Liver (tissue), 3 donors: ENCODE data around the gene APP.
"Not testable (repeated sequence)": the region's sequence is repeated elsewhere in the genome, so short reads cannot be mapped to it uniquely, and the experiment has no call there.

ENCODE experiments used
- ATF3 ChIP-seq: IDR thresholded peaks from 2 replicates; pipeline ENCODE4 v1.6.1; 2016; ENCODE audit warnings: antibody characterized with exemption
- EGR1 ChIP-seq, 2 donors: IDR thresholded peaks; 2 replicates each; pipeline ENCODE4 v1.6.1; 2016 to 2018; ENCODE audit warnings: antibody characterized with exemption in 2 of 2, low read depth in 2 of 2
- FOXA1 ChIP-seq: IDR thresholded peaks from 2 replicates; pipeline ENCODE4 v1.6.1; 2016; ENCODE audit warnings: antibody characterized with exemption
- GABPA ChIP-seq, 2 donors: IDR thresholded peaks in 1 of 2; conservative IDR thresholded peaks in 1 of 2; 2 replicates each; pipeline ENCODE4 v1.6.1; 2016; ENCODE audit warnings: antibody characterized with exemption in 2 of 2, mild to moderate bottlenecking in 1 of 2, moderate library complexity in 1 of 2
- JUND ChIP-seq, 2 donors: IDR thresholded peaks; 2 replicates each; pipeline ENCODE4 v1.6.1; 2016; ENCODE audit warnings: antibody characterized with exemption in 2 of 2
- NR2F2 ChIP-seq: IDR thresholded peaks from 2 replicates; pipeline ENCODE4 v1.6.1; 2016; ENCODE audit warnings: antibody characterized with exemption
- REST ChIP-seq: IDR thresholded peaks from 2 replicates; pipeline ENCODE4 v1.6.1; 2016; ENCODE audit warnings: antibody characterized with exemption, mild to moderate bottlenecking
- SP1 ChIP-seq: IDR thresholded peaks from 2 replicates; pipeline ENCODE4 v1.6.1; 2018; ENCODE audit warnings: antibody characterized with exemption, mild to moderate bottlenecking
- TAF1 ChIP-seq: conservative IDR thresholded peaks from 2 replicates; pipeline ENCODE4 v1.6.1; 2016; ENCODE audit warnings: antibody characterized with exemption, mild to moderate bottlenecking
- YY1 ChIP-seq: IDR thresholded peaks from 2 replicates; pipeline ENCODE4 v1.6.1; 2016; ENCODE audit warnings: antibody characterized with exemption, mild to moderate bottlenecking
- TF ChIP-seq, protein P1 (sequence below): fragments of 150-350 bp; IDR thresholded peaks from 2 replicates; pipeline ENCODE4 v1.5.1; 2017; ENCODE audit warnings: improper control_type of control experiment, low read depth, low read length; ENCODE audit not compliant: missing input control
- TF ChIP-seq, protein P2 (sequence below): IDR thresholded peaks from 2 replicates; pipeline ENCODE4 v1.6.1; 2016; ENCODE audit warnings: antibody characterized with exemption
- donor health status: healthy.
- donor health status: healthy.

DNA sequence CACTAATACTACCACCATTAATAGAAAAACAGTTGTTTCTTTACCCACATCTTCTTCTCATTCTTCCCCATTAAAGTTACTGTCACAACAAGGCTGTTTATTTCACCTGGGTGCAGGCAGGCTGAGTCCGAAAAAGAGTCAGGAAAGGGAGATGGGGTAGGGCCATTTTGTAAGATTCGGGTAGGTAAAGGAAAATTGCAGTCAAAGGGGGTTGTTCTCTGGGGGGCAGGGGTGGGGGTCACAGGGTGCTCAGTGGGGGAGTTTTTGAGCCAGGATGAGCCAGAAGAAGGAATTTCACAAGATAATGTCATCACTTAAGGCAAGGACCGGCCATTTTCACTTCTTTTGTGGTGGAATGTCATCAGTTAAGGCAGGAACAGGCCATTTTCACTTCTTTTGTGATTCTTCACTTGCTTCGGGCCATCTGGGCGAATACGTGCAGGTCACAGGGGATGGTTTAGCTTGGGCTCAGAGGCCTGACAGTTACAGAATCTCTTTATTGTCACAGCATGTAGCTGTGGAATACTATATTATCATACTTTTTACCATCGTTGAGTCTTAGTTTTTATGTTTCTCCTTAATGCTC is 89.3 kb downstream of the APP start:
- TF ChIP-seq, protein P1, sequence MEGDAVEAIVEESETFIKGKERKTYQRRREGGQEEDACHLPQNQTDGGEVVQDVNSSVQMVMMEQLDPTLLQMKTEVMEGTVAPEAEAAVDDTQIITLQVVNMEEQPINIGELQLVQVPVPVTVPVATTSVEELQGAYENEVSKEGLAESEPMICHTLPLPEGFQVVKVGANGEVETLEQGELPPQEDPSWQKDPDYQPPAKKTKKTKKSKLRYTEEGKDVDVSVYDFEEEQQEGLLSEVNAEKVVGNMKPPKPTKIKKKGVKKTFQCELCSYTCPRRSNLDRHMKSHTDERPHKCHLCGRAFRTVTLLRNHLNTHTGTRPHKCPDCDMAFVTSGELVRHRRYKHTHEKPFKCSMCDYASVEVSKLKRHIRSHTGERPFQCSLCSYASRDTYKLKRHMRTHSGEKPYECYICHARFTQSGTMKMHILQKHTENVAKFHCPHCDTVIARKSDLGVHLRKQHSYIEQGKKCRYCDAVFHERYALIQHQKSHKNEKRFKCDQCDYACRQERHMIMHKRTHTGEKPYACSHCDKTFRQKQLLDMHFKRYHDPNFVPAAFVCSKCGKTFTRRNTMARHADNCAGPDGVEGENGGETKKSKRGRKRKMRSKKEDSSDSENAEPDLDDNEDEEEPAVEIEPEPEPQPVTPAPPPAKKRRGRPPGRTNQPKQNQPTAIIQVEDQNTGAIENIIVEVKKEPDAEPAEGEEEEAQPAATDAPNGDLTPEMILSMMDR, result not testable (repeated sequence)
- not testable (repeated sequence) for TF ChIP-seq TAF1; YY1; FOXA1; EGR1 (IDR thresholded peaks at IDR 0.05; ENCODE audit: low read depth in 2 of 2); GABPA (IDR thresholded peaks at IDR 0.05 in 1 of 2, conservative IDR thresholded peaks at IDR 0.05 in 1 of 2); JUND (IDR thresholded peaks at IDR 0.05); REST; SP1; ATF3; NR2F2
- TF ChIP-seq, protein P2, sequence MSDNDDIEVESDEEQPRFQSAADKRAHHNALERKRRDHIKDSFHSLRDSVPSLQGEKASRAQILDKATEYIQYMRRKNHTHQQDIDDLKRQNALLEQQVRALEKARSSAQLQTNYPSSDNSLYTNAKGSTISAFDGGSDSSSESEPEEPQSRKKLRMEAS, result not testable (repeated sequence)
